Measurements from ENCODE around the gene HIRA.

GRCh38 chr22:19431649-19432132 lies at the start of gene HIRA:
- TF ChIP-seq EGR1 (IDR thresholded peaks at IDR 0.05) (peak; percentile 9; the same call in 1 of the 2 replicates), EP300 (IDR thresholded peaks at IDR 0.05; ENCODE audit: borderline replicate concordance) (peak; percentile 35; the same call in 1 of the 2 replicates), CREB1 (IDR thresholded peaks at IDR 0.05; ENCODE audit: low read depth) (no peak), CEBPB (IDR thresholded peaks at IDR 0.05) (no peak), TAF1 (IDR thresholded peaks at IDR 0.05; ENCODE audit: low read depth) (peak; percentile 71), RAD21 (IDR thresholded peaks at IDR 0.05; ENCODE audit: low read depth) (no peak; the same call in 1 of the 2 replicates), FOXM1 (IDR thresholded peaks at IDR 0.05; ENCODE audit: borderline replicate concordance, low read depth) (no peak), ZBTB7A (IDR thresholded peaks at IDR 0.05; ENCODE audit: low read depth) (no peak; the same call in 1 of the 2 replicates)
- TF ChIP-seq, protein P1, sequence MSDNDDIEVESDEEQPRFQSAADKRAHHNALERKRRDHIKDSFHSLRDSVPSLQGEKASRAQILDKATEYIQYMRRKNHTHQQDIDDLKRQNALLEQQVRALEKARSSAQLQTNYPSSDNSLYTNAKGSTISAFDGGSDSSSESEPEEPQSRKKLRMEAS (IDR thresholded peaks at IDR 0.05) = peak; percentile 31; the same call in 1 of the 2 replicates
- TF ChIP-seq, protein P2, sequence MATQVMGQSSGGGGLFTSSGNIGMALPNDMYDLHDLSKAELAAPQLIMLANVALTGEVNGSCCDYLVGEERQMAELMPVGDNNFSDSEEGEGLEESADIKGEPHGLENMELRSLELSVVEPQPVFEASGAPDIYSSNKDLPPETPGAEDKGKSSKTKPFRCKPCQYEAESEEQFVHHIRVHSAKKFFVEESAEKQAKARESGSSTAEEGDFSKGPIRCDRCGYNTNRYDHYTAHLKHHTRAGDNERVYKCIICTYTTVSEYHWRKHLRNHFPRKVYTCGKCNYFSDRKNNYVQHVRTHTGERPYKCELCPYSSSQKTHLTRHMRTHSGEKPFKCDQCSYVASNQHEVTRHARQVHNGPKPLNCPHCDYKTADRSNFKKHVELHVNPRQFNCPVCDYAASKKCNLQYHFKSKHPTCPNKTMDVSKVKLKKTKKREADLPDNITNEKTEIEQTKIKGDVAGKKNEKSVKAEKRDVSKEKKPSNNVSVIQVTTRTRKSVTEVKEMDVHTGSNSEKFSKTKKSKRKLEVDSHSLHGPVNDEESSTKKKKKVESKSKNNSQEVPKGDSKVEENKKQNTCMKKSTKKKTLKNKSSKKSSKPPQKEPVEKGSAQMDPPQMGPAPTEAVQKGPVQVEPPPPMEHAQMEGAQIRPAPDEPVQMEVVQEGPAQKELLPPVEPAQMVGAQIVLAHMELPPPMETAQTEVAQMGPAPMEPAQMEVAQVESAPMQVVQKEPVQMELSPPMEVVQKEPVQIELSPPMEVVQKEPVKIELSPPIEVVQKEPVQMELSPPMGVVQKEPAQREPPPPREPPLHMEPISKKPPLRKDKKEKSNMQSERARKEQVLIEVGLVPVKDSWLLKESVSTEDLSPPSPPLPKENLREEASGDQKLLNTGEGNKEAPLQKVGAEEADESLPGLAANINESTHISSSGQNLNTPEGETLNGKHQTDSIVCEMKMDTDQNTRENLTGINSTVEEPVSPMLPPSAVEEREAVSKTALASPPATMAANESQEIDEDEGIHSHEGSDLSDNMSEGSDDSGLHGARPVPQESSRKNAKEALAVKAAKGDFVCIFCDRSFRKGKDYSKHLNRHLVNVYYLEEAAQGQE (IDR thresholded peaks at IDR 0.05; ENCODE audit: low read depth) = no peak; the same call in 1 of the 2 replicates

All from Ishikawa (cell line).